ENCODE results near the gene WT1.

Gene WT1

DNA sequence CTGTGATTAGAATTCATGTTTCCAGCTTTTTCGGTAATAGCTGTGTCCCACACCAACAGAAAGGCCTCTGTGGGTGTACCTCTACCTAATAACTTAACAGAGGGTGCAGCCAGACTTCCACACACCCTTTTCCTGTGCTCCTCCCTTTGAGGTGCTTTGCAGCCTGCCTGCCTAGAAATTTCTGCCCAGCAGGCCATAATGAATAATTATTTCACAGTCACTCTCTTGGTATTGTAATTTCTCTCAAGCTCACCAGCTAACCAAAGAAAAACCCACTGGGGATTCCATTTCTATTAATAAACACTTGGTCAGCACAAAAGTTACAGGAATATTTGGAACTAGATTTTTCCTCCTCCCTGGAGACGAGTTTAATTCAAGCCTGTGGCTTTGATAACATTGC is 13.3 kb downstream of the WT1 start:
- DNase-seq (ENCODE audit: low read depth): no peak

DNA sequence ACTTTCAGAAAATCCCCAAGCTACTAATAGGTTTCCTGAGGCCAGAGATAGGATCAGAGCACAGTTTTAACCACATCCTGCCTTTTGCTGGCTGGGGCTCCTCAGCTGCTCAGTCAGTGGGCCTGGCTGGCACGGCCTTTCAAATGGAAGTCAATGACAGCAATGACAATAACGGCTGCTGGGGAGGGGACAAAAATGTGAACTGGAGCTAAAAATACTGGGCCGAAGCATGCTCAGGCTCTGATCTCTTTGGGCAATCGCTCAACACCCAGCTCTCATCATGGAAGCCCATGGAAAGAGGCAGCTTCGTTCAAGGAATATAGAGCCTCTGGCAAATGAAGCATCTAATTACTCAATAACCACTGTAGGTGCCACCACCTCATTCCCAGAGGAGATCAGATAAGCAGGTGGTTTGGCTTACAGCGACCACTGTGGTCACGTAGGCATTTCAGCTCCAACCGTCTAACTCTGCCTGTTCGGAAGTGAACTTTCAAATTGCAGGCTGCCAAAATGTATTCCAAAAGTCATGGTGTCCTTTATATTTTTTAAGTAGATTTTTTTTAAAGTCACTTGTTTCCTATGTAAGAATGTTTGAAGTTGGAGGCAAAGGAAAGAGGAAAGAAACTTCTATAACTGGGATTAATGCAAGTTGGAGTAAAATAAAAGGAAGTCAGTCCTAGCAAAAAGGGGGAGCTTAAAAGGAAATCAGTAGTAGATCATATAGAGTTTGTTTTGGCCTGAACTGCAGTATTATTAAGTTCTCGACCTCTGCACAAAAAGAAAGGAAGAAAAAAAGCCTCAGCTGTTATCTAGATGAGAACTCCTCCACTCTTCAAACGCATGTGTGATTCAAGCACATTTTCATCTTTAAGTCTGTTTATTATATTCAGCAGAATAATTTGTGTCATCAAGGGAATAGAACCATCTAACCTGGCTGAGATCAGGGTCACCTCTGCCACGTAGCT is 14.1 kb downstream of the WT1 start:
- DNase-seq (ENCODE audit: low read depth): no peak

DNA sequence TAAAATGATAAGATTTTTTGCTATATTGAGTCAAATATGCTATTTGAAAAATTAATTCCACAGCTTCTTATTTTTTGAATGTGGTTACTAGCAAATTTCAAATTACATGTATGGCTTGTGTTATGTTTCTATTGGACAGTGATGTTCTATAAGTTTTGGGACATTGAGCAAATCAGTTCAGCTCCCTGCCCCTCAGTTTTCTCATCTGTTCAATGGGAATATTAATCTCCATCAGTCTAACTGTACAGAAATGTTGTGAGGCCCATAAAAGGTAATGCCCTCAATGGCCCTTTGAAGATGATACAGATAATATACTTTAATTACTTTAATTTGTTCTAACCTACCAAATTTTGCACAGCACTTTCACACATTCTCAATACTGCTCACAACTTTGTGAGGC is 15.2 kb downstream of the WT1 start:
- no peak for DNase-seq (ENCODE audit: low read depth)

DNA sequence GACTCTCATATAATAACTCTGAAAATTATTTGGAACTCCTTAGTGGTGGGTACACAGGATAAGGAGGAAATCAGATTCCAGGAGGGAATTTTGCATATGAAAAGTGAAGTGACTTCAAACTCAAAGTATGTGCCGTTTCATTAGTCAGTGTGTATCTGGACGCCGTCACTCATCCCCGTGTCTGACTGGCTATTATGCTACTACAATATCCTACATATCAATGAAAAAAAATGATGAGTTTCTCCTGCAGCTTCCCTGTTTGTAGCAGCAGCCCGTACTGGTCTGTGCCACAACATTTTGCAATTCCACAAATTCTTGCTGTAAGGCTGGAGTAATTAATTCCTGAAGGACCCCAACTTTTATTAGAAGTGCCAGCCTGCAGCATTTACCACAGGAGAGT is 16.5 kb downstream of the WT1 start:
- no peak for DNase-seq (ENCODE audit: low read depth)

DNA sequence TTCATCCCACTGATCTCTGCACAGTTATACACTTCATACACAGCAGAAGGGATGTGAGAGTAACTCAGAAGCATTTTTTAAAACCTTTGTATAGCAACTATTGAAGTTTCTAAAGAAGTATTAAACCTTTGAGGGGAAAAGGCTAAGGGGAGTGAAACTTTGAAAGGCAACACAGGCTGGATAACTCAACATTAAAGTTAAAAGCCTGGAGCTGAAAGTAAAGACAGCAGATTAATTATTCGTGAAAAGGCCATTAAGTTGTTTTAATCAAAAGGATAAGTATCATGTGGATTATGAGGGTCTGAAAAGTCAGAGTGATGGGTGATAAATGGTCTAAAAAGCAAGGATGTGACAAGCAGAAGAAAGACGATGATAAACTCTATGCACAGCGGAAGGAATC is 17.5 kb downstream of the WT1 start:
- DNase-seq (ENCODE audit: low read depth): no peak

DNA sequence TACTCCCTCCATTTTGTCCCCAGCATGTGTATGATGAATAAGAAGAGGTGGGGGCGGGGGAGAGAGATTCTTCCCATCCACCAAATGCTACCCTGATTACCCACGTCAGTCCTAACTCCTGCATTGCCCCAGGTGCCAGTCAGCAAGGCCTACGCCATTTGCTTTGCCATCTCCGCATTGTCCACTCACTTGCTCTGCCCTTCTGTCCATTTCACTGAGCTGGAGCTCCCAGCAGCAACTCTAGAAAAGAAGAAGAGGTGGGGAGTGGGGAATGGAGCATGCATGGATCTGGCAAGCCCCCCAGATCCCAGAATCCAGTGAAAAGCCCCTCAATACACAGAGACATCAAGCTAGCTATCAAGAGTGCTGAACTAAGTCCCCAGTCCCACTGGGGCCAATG is 19.0 kb downstream of the WT1 start:
- DNase-seq (ENCODE audit: low read depth): no peak

DNA sequence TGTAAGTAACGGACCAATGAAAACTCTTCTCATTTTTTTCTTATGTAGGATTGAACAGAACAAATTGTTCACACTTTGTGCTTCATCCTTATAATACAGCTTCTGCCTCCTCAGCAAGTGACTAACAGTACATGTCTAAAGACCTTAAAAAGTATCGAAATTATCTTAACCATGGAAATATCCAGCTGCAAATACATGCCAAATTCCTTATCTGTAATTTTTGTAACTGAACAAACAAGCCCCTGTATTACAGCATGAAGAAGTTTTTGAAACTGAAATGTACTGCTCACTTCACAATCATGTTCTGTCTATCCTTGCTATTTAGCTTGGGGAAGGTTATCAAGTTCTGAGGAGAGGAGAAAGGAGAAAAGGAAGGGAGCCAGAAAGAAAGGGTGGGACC is 20.4 kb downstream of the WT1 start:
- DNase-seq (ENCODE audit: low read depth): no peak

DNA sequence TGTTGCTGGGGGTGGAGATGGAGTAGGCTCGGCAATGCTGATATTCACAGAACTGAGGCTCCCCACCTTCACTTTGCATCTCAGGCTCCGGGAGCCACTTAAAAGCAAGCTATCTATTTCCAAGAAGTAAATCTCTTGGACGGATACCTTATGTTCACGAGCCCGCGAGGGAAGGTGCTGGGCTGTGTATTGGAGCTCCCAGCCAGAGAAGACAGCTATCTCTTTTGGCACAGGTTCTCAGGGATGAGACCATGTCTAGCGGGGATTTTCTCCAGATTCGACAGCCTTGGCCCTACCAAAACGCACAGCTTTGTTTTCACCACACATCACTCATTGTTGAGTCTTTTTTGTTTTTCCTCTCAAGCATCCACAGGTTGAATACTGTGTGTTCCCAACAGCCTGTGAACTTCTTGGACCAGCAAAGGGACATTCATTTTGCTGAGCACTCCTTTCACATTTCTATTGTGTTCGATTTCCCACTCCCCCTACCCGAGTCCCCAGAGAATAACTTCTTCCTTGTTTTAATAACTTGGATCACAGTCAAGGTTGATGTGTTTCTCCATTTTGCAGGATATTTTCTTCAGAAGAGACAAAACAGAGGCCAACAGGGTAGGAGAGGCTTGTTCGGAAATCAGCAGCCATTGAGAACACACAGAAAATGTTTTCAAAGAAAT is 23.3 kb downstream of the WT1 start:
- DNase-seq (ENCODE audit: low read depth): no peak

DNA sequence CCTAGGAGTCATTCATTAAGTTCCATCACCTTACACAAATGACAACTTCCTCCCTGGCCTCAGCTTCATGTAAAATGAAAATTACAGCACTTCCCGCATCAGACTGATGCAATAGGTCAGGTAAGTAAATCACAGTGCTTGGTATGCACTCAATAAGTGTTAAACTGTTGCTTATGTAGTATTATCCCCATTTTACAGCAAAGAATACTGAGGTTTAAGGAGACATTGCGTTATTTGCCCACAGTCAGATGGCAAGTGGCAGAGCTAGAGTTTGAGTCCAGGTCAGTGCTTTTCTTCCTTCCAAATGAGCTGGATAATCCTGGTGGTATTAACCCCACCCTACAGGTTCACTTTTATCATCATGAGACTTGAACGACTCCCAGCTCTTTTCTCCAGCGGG is 29.7 kb downstream of the WT1 start:
- no peak for DNase-seq (ENCODE audit: low read depth)

DNA sequence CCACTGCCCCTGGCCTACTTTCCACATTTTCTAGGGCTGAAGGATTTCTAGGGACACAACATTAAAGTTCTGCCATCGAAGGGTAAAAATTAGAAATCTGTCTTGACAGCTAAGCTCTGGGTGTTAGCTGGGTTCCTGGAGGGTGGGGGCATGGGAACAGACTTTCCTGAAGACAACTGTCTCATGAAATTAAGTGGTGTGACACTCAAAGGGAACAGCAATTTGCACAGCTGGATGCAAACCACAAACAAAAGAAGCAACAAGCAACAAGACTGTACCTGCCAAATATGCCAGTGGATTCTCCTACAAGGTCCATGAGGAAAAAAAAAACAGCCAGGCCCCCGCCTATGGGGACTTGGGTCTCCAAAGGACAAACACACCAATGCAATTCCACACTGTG is 32.5 kb downstream of the WT1 start:
- no peak for DNase-seq (ENCODE audit: low read depth)

DNA sequence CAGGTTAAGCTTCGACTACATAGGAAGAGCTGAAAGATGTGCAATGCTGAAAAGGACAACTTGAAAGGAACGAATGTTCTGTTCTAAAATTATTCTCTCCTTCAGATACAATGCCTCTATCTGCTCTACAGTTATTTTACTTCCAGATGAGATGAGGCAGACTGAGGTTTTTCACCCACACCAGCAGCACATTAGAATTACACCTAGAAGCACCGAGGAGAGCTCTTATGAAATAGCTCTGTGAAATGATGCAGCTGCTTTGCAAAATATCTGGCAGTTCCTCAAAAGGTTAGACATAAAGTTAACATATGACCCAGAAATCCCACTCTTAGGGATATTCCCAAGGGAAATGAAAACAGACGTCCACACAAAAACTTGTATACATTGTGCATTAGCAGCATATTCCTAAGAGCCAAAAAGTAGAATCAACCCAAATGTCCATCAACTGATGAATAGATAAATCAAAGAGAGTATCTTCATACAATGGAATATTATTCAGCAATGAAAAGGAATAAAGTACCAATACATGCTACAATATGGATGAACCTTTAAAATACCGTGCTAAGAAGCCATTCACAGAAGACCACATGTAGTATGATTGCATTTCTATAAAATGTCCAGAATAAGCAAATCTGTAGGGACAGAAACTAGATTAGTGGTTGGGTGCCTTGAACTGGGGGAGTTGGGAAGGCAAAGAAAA is 34.5 kb downstream of the WT1 start:
- DNase-seq (ENCODE audit: low read depth): no peak

DNA sequence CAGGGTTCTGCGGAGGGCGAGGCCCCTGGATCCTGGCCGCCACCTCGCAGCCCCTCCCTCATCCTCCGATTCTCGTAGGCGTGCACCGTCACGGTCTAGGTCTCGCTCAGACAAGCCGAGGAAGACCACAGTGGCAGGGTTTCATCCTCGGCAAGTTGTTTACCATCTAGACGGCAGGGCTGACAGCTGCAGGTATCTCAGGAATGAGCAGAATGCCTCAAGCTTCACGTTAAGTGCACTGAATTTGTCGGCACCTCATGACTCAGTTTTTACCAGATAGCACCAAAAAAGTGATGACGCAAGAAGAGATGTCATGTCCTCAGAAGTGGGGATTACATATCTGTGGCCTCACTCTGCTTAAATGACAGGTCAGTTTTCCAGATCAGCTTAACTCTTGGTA is 35.1 kb downstream of the WT1 start:
- DNase-seq (ENCODE audit: low read depth): no peak

DNA sequence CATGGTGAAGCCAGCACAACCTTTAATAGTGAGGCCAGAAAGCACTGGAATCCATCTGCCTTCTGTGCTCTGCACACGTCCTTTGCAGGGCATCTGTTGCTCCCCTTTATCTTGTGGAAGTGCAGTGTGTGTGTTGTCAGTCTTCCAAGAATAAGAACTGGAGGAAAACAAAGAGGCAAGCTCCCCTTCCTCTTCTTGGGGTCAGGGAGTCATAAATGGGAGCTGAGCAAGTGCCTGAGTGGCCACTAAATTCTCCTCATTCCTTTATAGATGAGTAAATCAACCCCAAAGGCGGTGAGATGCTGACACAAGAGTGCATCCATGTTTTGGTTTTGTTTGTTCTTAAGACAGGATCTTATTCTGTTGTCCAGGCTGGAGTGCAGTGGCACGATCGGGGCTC is 38.3 kb downstream of the WT1 start:
- DNase-seq (ENCODE audit: low read depth): no peak

DNA sequence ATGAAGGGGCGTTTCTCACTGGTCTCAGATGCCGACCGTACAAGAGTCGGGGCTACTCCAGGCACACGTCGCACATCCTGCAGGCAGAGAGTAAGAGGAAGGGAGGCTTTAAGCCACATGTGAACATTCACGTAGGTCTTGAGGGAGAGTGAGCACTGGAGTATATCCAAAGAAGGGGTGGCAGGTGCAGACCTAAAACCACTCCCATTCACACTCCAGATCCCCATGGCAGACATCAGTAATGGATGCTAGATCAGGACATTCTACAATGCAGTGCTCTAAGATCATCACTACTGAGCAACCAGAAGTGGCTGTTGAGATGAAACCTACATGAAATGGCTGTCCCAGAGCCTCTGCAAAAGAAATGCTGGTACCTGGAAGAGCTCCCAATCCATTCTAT is 39.0 kb downstream of the WT1 start:
- no peak for DNase-seq (ENCODE audit: low read depth)

DNA sequence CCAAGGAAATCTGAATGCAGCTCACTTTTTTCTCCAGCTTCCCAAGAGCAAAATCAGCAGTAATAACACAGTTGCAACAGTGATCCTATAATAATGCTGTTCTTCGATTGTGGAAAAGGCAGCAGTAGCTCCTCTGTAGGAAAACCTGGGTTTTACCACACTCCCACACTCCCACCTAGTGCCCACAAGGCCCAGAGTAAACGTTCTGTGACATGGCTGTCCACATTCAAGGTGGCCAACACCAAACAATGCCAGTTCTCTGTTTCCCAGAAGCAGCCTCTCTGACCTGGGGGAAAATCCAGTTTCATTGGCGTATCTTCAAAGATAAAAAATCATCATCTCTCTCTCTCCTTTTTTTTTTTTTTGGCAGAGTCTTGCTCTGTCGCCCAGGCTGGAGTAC is 40.2 kb downstream of the WT1 start:
- no peak for DNase-seq (ENCODE audit: low read depth)

DNA sequence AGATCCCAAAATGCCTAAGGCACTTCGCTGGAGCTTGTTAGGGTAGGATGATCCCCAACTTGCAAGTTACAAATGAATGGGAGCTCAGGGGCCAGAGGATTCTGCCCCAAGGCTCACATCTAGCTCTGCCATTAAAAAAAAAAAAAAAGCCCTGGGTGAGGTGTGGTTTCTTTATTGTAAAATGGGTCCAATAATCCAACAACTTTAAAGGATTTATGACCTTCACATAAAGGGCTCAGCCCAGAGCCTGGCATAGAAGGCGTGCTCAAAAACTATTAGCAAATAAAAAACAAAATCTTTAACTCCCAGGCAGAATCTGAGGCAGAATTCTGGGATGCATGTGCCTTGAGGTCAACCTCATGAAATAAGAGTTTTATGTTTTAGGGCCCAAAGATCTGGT is 42.5 kb downstream of the WT1 start:
- DNase-seq (ENCODE audit: low read depth): no peak

DNA sequence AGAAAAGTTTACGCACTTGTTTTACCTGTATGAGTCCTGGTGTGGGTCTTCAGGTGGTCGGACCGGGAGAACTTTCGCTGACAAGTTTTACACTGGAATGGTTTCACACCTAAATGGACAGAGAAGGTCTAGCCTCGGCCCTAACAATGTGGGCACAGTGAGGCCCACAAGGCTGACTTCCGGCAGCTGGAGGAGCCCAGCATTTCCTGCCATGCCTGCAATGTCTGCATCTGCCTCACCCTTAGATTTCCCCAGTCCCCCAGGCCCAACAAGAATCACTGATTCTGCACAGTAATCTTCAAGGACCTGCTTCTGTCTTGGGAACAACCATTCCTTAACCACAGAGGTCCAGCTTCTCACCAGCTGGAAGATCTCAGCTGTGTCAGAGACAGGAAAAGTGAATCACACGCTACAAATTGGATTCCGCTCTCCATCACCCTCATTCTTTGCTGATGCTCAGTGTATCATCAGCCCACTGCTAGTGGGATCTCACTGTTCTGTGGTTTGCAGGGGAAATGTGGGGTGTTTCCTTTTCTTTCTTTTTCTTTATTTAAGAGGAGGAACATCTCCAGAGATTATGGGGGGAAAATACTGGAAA is 43.3 kb downstream of the WT1 start:
- peak; percentile 68 for DNase-seq (ENCODE audit: low read depth)

DNA sequence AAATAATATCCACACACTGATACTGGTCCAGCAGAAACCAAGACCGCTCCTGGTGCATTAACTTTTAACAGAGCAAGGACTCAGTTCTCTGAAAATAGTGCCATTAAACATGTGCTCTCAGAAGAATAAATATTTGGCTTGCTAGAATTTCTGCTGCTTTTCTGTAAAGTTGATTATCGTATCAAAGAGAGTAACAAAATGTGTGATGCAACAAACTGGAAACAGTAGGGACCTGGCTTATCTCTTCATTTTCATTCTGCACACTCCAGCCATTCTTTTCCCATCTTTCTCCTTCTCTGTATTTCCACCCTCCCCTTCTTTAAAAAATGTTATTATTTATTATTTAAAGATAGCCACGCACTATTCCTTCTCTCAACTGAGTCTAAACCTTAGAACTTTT is 43.9 kb downstream of the WT1 start:
- no peak for DNase-seq (ENCODE audit: low read depth)

DNA sequence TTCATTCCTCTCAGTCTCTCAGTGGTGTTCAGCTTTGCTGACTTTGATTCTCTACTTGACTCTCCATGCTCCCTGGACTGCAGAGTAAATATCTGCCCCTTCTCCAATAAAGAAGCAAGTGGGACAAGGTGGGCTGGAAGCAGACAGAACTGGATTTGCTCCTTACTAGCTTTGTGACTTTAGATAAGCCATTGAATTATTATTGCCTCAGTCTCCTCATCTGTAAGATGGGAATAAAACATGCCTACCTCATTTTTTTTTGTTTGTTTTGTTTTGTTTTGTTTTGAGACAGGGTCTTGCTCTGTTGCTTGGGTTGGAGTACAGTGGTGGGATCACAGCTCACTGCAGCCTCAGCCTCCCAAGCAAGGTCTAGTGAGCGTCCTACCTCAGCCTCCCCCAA is 44.6 kb downstream of the WT1 start:
- no peak for DNase-seq (ENCODE audit: low read depth)

DNA sequence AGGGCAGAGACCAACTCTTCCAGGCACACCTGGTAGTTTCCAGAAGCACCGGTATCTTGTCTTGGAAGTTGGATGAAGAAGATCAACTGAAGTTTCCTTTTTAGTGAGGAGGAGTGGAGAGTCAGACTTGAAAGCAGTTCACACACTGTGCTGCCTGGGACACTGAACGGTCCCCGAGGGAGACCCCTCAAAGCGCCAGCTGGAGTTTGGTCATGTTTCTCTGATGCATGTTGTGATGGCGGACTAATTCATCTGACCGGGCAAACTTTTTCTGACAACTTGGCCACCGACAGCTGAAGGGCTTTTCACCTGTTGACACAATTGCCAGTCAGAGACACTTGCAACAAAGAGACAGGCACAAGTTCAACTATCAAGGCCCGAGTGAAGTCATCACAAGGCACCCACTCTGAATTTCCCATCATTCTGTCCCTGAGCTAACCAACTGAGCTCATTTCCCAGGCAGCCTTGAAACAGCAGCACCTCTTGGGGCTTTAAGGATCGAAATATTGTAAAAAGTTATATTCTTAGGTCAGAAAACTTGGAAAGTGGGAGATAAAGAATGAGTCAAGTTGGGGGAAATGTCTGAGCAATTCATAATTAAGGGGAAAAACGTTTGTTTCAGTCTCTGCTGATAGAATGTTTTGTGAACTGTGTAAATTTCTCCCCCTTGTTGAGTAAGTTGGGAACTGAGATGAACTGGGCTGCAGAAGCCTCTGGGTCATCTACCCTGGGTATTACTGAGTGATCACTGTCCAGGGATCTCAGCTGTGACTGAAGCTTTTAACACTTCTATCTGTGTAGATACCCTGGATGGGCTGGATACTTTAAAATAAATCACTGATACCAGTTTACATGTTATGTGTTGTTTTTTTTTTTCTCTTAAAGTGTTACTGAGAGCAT is 46.2 kb downstream of the WT1 start:
- no peak for DNase-seq (ENCODE audit: low read depth)

DNA sequence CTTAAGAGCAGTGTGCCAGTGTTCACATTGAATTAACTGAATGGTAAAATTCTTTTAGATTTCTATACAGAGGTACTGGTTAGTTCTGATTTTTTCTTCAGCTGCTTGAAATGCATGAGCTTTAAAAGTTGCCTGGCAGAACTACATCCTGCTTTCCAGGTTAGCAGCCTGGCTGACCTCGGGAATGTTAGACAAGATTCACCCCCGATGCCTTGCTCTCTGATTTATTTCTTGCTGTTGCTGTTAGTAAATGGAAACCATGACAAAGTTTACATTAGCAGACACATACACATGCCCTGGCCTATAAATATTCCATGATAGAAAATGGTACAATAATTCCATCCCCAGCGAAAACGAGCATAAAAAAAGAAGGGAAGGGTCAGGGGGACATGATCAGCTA is 47.0 kb downstream of the WT1 start:
- DNase-seq (ENCODE audit: low read depth): no peak

DNA sequence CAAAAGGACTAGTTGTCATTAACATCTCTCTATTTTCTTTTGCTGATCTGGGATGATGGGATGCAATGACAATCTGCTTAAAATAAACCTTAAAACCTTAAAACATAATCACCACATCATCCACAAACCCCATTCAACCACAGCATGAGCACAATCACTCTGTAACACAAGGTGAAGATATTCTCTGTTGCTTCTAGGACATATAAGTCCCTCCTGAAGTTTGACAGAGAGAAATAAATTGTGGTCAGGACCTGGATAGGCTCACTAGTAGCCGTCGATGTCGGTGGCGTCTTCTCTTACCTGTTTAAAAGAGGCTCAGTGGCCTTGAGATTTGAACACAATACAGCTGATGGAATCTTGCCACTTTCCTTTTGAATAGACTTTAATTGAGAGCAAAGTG is 47.9 kb downstream of the WT1 start:
- DNase-seq (ENCODE audit: low read depth): no peak

All from HS-5 (cell line).